Activated B cell treated with CpG ODN at 0.5 μM for 24 hours (primary cell): Measurements from ENCODE around the gene ABI3BP. TPM values are rescaled to one million over a fixed set of nuclear protein-coding genes. Genes with fewer than 3 reads are reported as not detected.

Experiments
- ATAC-seq: fragments of 200-7000 bp; cut with Tn5 transposase; one replicate; pipeline ENCODE4 v1.10.0; 2021; ENCODE audit warnings: low read depth, mild to moderate bottlenecking, moderate library complexity
- CTCF ChIA-PET: fragments of 350-600 bp; sonication (Branson Sonifier 250); formaldehyde crosslinking; loops from one replicate; lab custom pipeline; 2021; ENCODE audit warnings: antibody characterized with exemption; lab: Charles Lee
- POLR2A ChIA-PET: fragments of 350-600 bp; sonication (Branson Sonifier 250); formaldehyde crosslinking; loops from one replicate; lab custom pipeline; 2021; ENCODE audit warnings: antibody characterized with exemption; lab: Charles Lee
- DNase-seq: peaks from one replicate; pipeline ENCODE4 v3.0.0; 2022
- H3K27ac Mint-ChIP-seq: one replicate; pipeline ENCODE4 v1.8.0; 2020; ENCODE audit warnings: mixed read lengths
- H3K27me3 Mint-ChIP-seq: one replicate; pipeline ENCODE4 v1.8.0; 2021; ENCODE audit warnings: mixed read lengths
- H3K36me3 Mint-ChIP-seq: one replicate; pipeline ENCODE4 v1.8.0; 2021; ENCODE audit warnings: low read depth, mixed read lengths
- H3K4me1 Mint-ChIP-seq: one replicate; pipeline ENCODE4 v1.8.0; 2021; ENCODE audit warnings: mixed read lengths
- H3K4me3 Mint-ChIP-seq: one replicate; pipeline ENCODE4 v1.8.0; 2020; ENCODE audit warnings: mild to moderate bottlenecking, mixed read lengths
- H3K9me3 Mint-ChIP-seq: one replicate; pipeline ENCODE4 v1.8.0; 2020; ENCODE audit warnings: mixed read lengths
- CTCF ChIP-seq: fragments of 200-600 bp; IDR thresholded peaks from one replicate; pipeline ENCODE4 v1.8.0; 2022; ENCODE audit warnings: antibody characterized with exemption, mild to moderate bottlenecking
- intact Hi-C: fragments of 100-400 bp; cut with micrococcal nuclease; formaldehyde crosslinking; loops from one replicate; pipeline ENCODE4 v1.15.1; 2024
- total RNA-seq: library from RNA; stranded (reverse); gene quantifications from 2 replicates; pipeline ENCODE4 v1.2.3, GENCODE V29; 2022

The ABI3BP gene
- total RNA-seq, 1 donor from 2014 or later: not detected

DNA sequence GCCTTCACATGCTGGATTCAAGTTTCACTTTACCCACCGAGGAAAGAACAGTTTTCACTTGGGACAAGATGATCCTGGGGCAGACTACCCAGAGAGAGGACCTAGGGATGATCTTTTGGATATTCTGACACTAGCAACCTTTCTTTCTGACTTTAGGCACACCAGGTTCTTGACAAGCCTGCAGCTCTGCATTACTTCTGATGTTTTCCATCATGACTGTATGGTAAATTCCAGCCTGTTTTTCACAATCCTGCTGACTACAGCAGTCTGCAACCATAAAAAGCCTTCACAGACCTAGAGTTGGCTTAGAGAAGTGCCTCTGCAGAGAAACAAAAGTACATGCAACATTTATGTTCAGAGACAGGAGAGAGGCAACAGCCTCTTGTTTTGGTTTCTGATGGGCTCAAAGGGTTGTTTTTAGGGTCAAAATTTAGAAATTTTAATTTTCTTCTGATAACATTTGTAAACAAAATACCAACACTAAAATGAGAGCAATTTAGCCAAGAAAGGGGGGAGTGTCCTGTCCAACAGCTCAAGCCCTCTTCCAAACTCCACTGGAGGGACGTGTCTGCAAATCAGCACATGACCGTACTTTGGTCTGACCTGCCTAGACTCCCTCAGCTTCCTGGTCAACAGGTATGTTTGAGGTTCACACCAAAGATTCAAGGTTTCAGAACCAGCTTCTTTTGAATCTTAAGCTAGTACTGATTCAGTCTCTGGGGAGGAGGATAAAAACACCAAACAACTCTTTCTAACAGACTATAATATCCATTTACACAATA, 799 bp downstream of the ABI3BP start:
- ATAC-seq (no peak), DNase-seq (no peak)
- no peak overlapping the region for H3K27ac Mint-ChIP-seq
- no peaks in the 10 kb centered on the region for H3K36me3 Mint-ChIP-seq
- intact Hi-C loops: no loop called here
- no peaks in the 10 kb centered on the region for H3K4me1 Mint-ChIP-seq
- no peak overlapping the region for H3K4me3 Mint-ChIP-seq
- CTCF ChIA-PET: no interaction called here
- no peaks in the 10 kb centered on the region for H3K9me3 Mint-ChIP-seq
- TF ChIP-seq CTCF: no peak
- no peaks in the 10 kb centered on the region for H3K27me3 Mint-ChIP-seq
- POLR2A ChIA-PET: no interaction called here

DNA sequence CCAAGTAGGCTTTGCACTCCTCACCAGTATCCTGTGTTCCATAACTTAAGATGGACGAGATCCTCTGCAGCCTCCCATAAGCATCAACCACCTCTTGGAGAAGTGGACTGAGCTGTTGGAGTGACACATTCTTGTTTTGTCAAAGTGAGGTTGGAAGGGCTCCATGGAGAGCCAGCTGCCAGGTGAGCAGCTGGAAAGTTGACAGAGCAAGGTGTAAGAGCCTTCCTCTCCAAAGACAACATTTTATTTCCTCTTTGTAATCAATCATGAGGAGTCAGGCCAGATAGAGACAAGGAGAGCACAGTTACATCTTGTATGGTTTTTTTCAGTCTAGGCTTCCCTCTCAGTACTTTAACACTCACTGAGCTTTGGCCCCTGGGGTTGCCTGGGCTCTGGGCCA, 5.1 kb downstream of the ABI3BP start:
- DNase-seq (no peak), ATAC-seq (no peak)
- ChIA-PET POLR2A (no interaction called here), CTCF (no interaction called here)
- Mint-ChIP-seq H3K27ac (no peak overlapping the region), H3K4me3 (no peak overlapping the region), H3K27me3 (no peaks in the 10 kb centered on the region), H3K9me3 (no peaks in the 10 kb centered on the region), H3K36me3 (no peaks in the 10 kb centered on the region), H3K4me1 (no peaks in the 10 kb centered on the region)
- no peak for TF ChIP-seq CTCF
- intact Hi-C loops: no loop called here

DNA sequence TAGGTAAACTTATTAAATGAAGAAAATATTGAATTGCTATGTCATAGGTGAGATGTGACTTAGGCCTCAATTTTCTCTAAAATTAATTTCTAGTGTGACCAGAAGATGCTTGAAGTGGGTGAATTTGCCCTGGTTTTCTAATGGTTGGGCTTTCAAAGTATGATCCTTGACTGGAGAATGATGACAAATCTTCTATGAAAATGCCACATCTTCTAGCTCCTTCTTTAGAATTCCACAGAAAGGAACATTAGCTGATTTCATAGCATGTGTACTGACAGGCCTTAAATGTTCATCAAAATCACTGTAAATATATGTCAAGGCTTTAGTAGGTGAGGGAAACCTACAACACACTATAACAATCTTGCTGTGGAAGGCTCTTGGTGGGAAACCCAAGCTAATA, 8.9 kb downstream of the ABI3BP start:
- CTCF ChIA-PET: no interaction called here
- Mint-ChIP-seq H3K27ac (no peak overlapping the region), H3K4me1 (no peaks in the 10 kb centered on the region), H3K27me3 (no peaks in the 10 kb centered on the region), H3K9me3 (no peaks in the 10 kb centered on the region), H3K36me3 (no peaks in the 10 kb centered on the region), H3K4me3 (no peak overlapping the region)
- POLR2A ChIA-PET: no interaction called here
- DNase-seq (no peak), ATAC-seq (no peak)
- intact Hi-C loops: no loop called here
- TF ChIP-seq CTCF: no peak

GRCh38 chr3:100982710-100983109, 10.5 kb downstream of the ABI3BP start:
- Mint-ChIP-seq H3K4me3 (no peak overlapping the region), H3K27me3 (no peaks in the 10 kb centered on the region), H3K27ac (no peak overlapping the region), H3K4me1 (no peaks in the 10 kb centered on the region), H3K9me3 (no peaks in the 10 kb centered on the region), H3K36me3 (no peaks in the 10 kb centered on the region)
- ChIA-PET CTCF (no interaction called here), POLR2A (no interaction called here)
- intact Hi-C loops: no loop called here
- no peak for TF ChIP-seq CTCF
- no peak for ATAC-seq
- DNase-seq: no peak

DNA sequence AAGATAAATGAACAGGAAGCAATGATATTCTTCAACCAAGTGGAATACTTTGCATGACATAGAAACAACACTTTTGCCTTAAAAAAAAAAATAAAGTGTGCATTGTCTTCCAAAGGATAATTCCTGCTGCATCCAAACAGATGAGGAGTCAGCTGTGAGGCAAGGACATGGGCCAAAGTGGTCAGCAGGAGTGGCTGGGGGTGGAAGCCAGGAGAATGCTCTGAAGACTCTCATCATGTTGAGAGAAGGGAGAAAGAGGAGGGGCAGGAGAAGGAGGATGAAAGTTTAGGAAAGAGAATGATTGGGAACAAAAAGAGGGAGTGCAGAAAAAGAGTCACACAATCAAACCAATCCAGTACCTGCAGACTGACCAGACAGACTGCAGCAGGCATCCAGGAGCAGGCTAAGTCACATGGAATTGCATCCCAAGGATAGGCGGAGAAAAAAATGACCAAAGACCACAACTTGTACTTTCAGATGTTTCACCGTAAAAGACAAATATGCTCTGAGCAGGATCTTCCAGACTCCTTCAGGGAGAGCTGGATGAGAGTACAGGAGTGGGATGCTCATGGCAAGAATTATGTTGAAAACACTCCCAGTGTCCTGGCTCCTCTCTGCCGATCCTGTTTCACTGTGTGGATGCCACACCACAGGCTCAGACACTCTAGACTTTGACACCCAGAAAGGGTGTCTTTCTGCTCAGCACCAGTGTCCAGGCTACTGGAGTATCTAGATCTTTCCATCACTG, 11.9 kb downstream of the ABI3BP start:
- intact Hi-C loops: no loop called here
- Mint-ChIP-seq H3K4me3 (no peak overlapping the region), H3K36me3 (no peaks in the 10 kb centered on the region), H3K4me1 (no peaks in the 10 kb centered on the region), H3K27ac (no peak overlapping the region), H3K9me3 (no peaks in the 10 kb centered on the region), H3K27me3 (no peaks in the 10 kb centered on the region)
- POLR2A ChIA-PET: no interaction called here
- DNase-seq: no peak
- TF ChIP-seq CTCF: no peak
- CTCF ChIA-PET: no interaction called here
- no peak for ATAC-seq
